DND-41 (cell line): ENCODE data around the gene TGFBR2.

ENCODE experiments used
- ATAC-seq: fragments of 200-7000 bp; cut with Tn5 transposase; 3 replicates; pipeline ENCODE4 v1.9.1; 2021; ENCODE audit warnings: low read depth; ENCODE audit not compliant: insufficient read depth
- DNase-seq: peaks from one replicate; pipeline ENCODE4 v3.0.0-alpha.2; 2020
- H2AFZ ChIP-seq: 2 replicates; pipeline ENCODE4 v1.6.0; 2012; ENCODE audit warnings: low read depth, low read length
- H3K27ac ChIP-seq: 2 replicates; pipeline ENCODE4 v1.5.1; 2012; ENCODE audit warnings: low read length, inconsistent platforms
- H3K27me3 ChIP-seq: fragments of 200-600 bp; sonication (generic); 2 replicates; pipeline ENCODE4 v1.6.0; 2012; ENCODE audit warnings: low read length, mild to moderate bottlenecking, inconsistent platforms; ENCODE audit not compliant: insufficient read depth, poor library complexity
- H3K36me3 ChIP-seq: 2 replicates; pipeline ENCODE4 v1.5.1; 2012; ENCODE audit warnings: low read length, inconsistent platforms; ENCODE audit not compliant: insufficient read depth
- H3K4me1 ChIP-seq: 2 replicates; pipeline ENCODE4 v1.5.1; 2012; ENCODE audit warnings: mild to moderate bottlenecking, low read length; ENCODE audit not compliant: insufficient read depth
- H3K4me2 ChIP-seq: 2 replicates; pipeline ENCODE4 v1.6.0; 2012; ENCODE audit warnings: mild to moderate bottlenecking, moderate library complexity, low read length, inconsistent platforms; ENCODE audit not compliant: insufficient read depth
- H3K4me3 ChIP-seq, 2 experiments: fragments of 200-600 bp in 1 of 2; shearing (Covaris generic) in 1 of 2; 2 replicates each; pipeline ENCODE4 v1.5.1; 2012 to 2016; ENCODE audit warnings: inconsistent platforms in 2 of 2, low read length in 2 of 2, mild to moderate bottlenecking in 2 of 2, low read depth in 1 of 2, moderate library complexity in 1 of 2
- H3K79me2 ChIP-seq: 2 replicates; pipeline ENCODE4 v1.6.0; 2012; ENCODE audit warnings: low read length, inconsistent platforms; ENCODE audit not compliant: insufficient read depth
- H3K9ac ChIP-seq: 2 replicates; pipeline ENCODE4 v1.6.0; 2012; ENCODE audit warnings: low read depth, mild to moderate bottlenecking, inconsistent platforms, low read length, moderate library complexity
- H3K9me3 ChIP-seq: 2 replicates; pipeline ENCODE4 v1.5.1; 2012; ENCODE audit warnings: low read length, moderate library complexity, mild to moderate bottlenecking, inconsistent platforms; ENCODE audit not compliant: insufficient read depth, severe bottlenecking
- H4K20me1 ChIP-seq: 2 replicates; pipeline ENCODE4 v1.6.0; 2012; ENCODE audit warnings: low read length; ENCODE audit not compliant: insufficient read depth
- CTCF ChIP-seq: IDR thresholded peaks from 2 replicates; pipeline ENCODE4 v1.5.1; 2012; ENCODE audit warnings: borderline replicate concordance, low read length, moderate library complexity, mild to moderate bottlenecking; ENCODE audit not compliant: poor library complexity, severe bottlenecking; ENCODE audit errors: extremely low read depth
- EZH2 ChIP-seq: IDR thresholded peaks from 3 replicates; pipeline ENCODE4 v1.6.1; 2012; ENCODE audit warnings: borderline replicate concordance, low read depth, mild to moderate bottlenecking, moderate library complexity, low read length, inconsistent platforms; ENCODE audit not compliant: severe bottlenecking

TGFBR2 gene

GRCh38 chr3:30656624-30657141, 50.3 kb downstream of the TGFBR2 start:
- no peak overlapping the region for H3K9ac ChIP-seq
- peak overlapping the region; percentile 62; the same call in 1 of the 2 replicates for H3K4me2 ChIP-seq
- TF ChIP-seq CTCF (no peak), EZH2 (no peak)

GRCh38 chr3:30657914-30658313, 51.5 kb downstream of the TGFBR2 start:
- peaks cover 42% of the 10 kb centered on the region for H3K79me2 ChIP-seq
- peak overlapping the region in 1 of 2 experiments; percentile 36; a peak in 2 of 4 replicates for H3K4me3 ChIP-seq
- peak; percentile 31 for DNase-seq
- H2AFZ ChIP-seq = 0 out of 2 replicates have a peak overlapping the region, but pooled peaks have one; percentile 22
- H3K36me3 ChIP-seq = peaks cover 61% of the 10 kb centered on the region
- peak; percentile 48 for ATAC-seq
- no peaks in the 10 kb centered on the region for H4K20me1 ChIP-seq
- H3K9ac ChIP-seq = peak overlapping the region; percentile 47
- H3K27ac ChIP-seq = peak overlapping the region; percentile 85
- peaks cover 83% of the 10 kb centered on the region for H3K4me1 ChIP-seq
- no peak for TF ChIP-seq CTCF
- no peak for TF ChIP-seq EZH2
- no peaks in the 10 kb centered on the region for H3K27me3 ChIP-seq
- peak overlapping the region; percentile 62 for H3K4me2 ChIP-seq
- H3K9me3 ChIP-seq = no peaks in the 10 kb centered on the region

More at GRCh38 chr3:30656624-30657141, 50.3 kb downstream of the TGFBR2 start:
- ATAC-seq = no peak
- H3K79me2 ChIP-seq = peaks cover 46% of the 10 kb centered on the region
- H4K20me1 ChIP-seq = no peaks in the 10 kb centered on the region
- no peaks in the 10 kb centered on the region for H3K27me3 ChIP-seq
- peaks cover 71% of the 10 kb centered on the region for H3K4me1 ChIP-seq
- DNase-seq = no peak
- H3K4me3 ChIP-seq = no peak overlapping the region
- H3K36me3 ChIP-seq = peaks cover 70% of the 10 kb centered on the region
- H3K9me3 ChIP-seq = no peaks in the 10 kb centered on the region
- H2AFZ ChIP-seq = no peak overlapping the region
- H3K27ac ChIP-seq = peak overlapping the region; percentile 85

GRCh38 chr3:30658328-30659052, 52.1 kb downstream of the TGFBR2 start:
- peak overlapping the region; percentile 47 for H3K9ac ChIP-seq
- peak overlapping the region; percentile 22; the same call in 1 of the 2 replicates for H2AFZ ChIP-seq
- H3K27ac ChIP-seq = peak overlapping the region; percentile 85
- peaks cover 89% of the 10 kb centered on the region for H3K4me1 ChIP-seq
- peak; percentile 73 for DNase-seq
- peaks cover 60% of the 10 kb centered on the region for H3K36me3 ChIP-seq
- ATAC-seq = peak; percentile 87
- H3K4me3 ChIP-seq = peak overlapping the region in 1 of 2 experiments; percentile 36; a peak in 2 of 4 replicates
- TF ChIP-seq EZH2 (no peak), CTCF (peak; percentile 47)
- no peaks in the 10 kb centered on the region for H3K9me3 ChIP-seq
- peaks cover 42% of the 10 kb centered on the region for H3K79me2 ChIP-seq
- peak overlapping the region; percentile 62 for H3K4me2 ChIP-seq
- no peaks in the 10 kb centered on the region for H3K27me3 ChIP-seq
- H4K20me1 ChIP-seq = no peaks in the 10 kb centered on the region
